ENCODE measurements around the gene ADORA1.

DNA sequence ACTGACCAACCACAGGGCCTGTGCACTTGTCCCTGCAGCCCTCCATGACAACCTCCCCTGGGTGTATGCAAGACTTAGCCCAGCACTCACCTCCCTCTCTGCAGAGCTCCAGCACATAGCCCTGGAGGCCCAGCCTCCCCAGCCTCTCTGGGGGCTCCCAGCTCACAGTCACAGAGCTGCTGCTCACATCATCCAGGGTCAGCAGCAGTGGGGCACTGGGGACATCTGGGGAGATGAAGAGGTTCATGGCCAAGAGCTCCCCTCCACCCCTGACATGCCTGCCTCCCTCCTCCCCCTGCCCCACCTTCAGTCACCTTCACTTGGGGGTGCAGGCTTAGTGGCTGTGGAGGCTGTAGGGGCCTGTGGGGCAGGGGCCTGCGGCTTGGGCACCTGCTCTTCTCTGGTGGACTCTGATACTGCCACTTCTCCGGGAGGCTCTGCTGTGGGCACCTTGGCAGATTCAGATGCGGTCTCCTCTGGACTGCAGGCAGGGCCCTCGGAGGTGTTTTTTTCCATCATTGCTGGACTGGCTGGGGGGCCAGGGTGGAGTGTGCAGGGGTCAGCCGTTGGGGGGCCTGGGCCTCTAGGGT, 47.8 kb downstream of the ADORA1 start, which contains the start of gene MYBPH:
- TF ChIP-seq, protein P1, sequence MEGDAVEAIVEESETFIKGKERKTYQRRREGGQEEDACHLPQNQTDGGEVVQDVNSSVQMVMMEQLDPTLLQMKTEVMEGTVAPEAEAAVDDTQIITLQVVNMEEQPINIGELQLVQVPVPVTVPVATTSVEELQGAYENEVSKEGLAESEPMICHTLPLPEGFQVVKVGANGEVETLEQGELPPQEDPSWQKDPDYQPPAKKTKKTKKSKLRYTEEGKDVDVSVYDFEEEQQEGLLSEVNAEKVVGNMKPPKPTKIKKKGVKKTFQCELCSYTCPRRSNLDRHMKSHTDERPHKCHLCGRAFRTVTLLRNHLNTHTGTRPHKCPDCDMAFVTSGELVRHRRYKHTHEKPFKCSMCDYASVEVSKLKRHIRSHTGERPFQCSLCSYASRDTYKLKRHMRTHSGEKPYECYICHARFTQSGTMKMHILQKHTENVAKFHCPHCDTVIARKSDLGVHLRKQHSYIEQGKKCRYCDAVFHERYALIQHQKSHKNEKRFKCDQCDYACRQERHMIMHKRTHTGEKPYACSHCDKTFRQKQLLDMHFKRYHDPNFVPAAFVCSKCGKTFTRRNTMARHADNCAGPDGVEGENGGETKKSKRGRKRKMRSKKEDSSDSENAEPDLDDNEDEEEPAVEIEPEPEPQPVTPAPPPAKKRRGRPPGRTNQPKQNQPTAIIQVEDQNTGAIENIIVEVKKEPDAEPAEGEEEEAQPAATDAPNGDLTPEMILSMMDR (IDR thresholded peaks at IDR 0.05; ENCODE audit: low read length): no peak
- TF ChIP-seq EZH2phosphoT487 (IDR thresholded peaks at IDR 0.05; ENCODE audit: low read length): no peak

Measured in MM.1S (cell line).